A549 (cell line): ENCODE results near the gene EXOC4. TPM values are rescaled to one million over a fixed set of nuclear protein-coding genes. Genes with fewer than 3 reads are reported as not detected.

Source experiments
- ATAC-seq, 2 experiments: fragments of 200-7000 bp in 1 of 2; fragments of >200 bp in 1 of 2; cut with Nextera tagmentation in 1 of 2; cut with Tn5 transposase in 1 of 2; 3 replicates each; pipeline versions ENCODE4 v1.8.0 to v1.9.1; 2018 to 2020; ENCODE audit warnings: mild to moderate bottlenecking in 1 of 2, moderate library complexity in 1 of 2
- CTCF ChIA-PET: fragments of 300-600 bp; sonication (Branson Sonifier 250); formaldehyde crosslinking; extraction: SDS; loops from one replicate; lab custom pipeline; 2021; ENCODE audit warnings: antibody characterized with exemption, inconsistent platforms; lab: Yijun Ruan, JAX
- POLR2A ChIA-PET: fragments of 350-600 bp; formaldehyde crosslinking; extraction: SDS; loops from one replicate; lab custom pipeline; 2021; ENCODE audit warnings: antibody characterized with exemption, inconsistent platforms; lab: Yijun Ruan, JAX
- DNase-seq, 2 experiments: peaks; one replicate each; pipeline versions ENCODE4 v3.0.0 to v3.0.0-alpha.2; 2011 to 2016; ENCODE audit warnings: low read depth in 1 of 2, low spot score in 1 of 2
- FAIRE-seq: peaks from 2 replicates; lab custom pipeline; 2011; peaks lifted over from hg19 to GRCh38; lab: Jason Lieb, UNC
- H3K27ac ChIP-seq, 2 experiments: fragments of >200 bp; sonication (Bioruptor Twin); formaldehyde crosslinking; 3 replicates each; pipeline ENCODE4 v1.5.1; 2016 to 2017
- H3K4me1 ChIP-seq: fragments of >200 bp; sonication (Bioruptor Twin); formaldehyde crosslinking; 3 replicates; pipeline ENCODE4 v1.6.1; 2016
- H3K4me2 ChIP-seq: fragments of >200 bp; sonication (Bioruptor Twin); formaldehyde crosslinking; 3 replicates; pipeline ENCODE4 v1.6.1; 2016
- H3K4me3 ChIP-seq: fragments of >200 bp; sonication (Bioruptor Twin); formaldehyde crosslinking; 3 replicates; pipeline ENCODE4 v1.5.1; 2016
- H3K9me3 ChIP-seq: fragments of >200 bp; sonication (Bioruptor Twin); formaldehyde crosslinking; 3 replicates; pipeline ENCODE4 v1.6.1; 2016
- CBX8 ChIP-seq: fragments of 200-600 bp; sonication (generic); IDR thresholded peaks from 2 replicates; pipeline ENCODE4 v1.6.1; 2016
- ESRRA ChIP-seq: fragments of 150-350 bp; IDR thresholded peaks from 2 replicates; pipeline ENCODE4 v1.6.1; 2014; ENCODE audit warnings: mild to moderate bottlenecking, low read length, borderline replicate concordance
- FOSB ChIP-seq: fragments of 250-450 bp; sonication (Bioruptor Pico); IDR thresholded peaks from 2 replicates; pipeline ENCODE4 v1.5.0; 2020; ENCODE audit warnings: mild to moderate bottlenecking, moderate library complexity
- GATA3 ChIP-seq: IDR thresholded peaks from 2 replicates; pipeline ENCODE4 v1.6.1; 2012; ENCODE audit warnings: borderline replicate concordance
- HEYL ChIP-seq: fragments of 250-450 bp; sonication (Bioruptor Pico); IDR thresholded peaks from 2 replicates; pipeline ENCODE4 v1.8.0; 2021; ENCODE audit warnings: mild to moderate bottlenecking, moderate library complexity
- HOXA7 ChIP-seq: fragments of 250-450 bp; sonication (Bioruptor Pico); IDR thresholded peaks from 2 replicates; pipeline ENCODE4 v1.5.0; 2020; ENCODE audit warnings: mild to moderate bottlenecking, moderate library complexity
- KDM1A ChIP-seq: fragments of 200-600 bp; sonication (generic); IDR thresholded peaks from 2 replicates; pipeline ENCODE4 v1.6.1; 2016; ENCODE audit warnings: low read depth, mild to moderate bottlenecking
- MAFK ChIP-seq: fragments of 450-650 bp; IDR thresholded peaks from 2 replicates; pipeline ENCODE4 v1.6.1; 2014; ENCODE audit not compliant: partially characterized antibody
- PHF8 ChIP-seq: fragments of 200-600 bp; sonication (generic); IDR thresholded peaks from 2 replicates; pipeline ENCODE4 v1.6.1; 2016; ENCODE audit warnings: low read depth, mild to moderate bottlenecking, antibody characterized with exemption, moderate library complexity, borderline replicate concordance
- RNF2 ChIP-seq: fragments of 200-600 bp; sonication (generic); IDR thresholded peaks from 2 replicates; pipeline ENCODE4 v1.6.1; 2016; ENCODE audit warnings: low read depth, mild to moderate bottlenecking, antibody characterized with exemption, moderate library complexity, borderline replicate concordance
- SREBF2 ChIP-seq: fragments of 450-650 bp; IDR thresholded peaks from 2 replicates; pipeline ENCODE4 v1.6.1; 2014; ENCODE audit warnings: mild to moderate bottlenecking, moderate library complexity
- ZC3H11A ChIP-seq: fragments of 450-650 bp; IDR thresholded peaks from 2 replicates; pipeline ENCODE4 v1.6.1; 2014; ENCODE audit warnings: antibody characterized with exemption, mild to moderate bottlenecking
- ZFP36 ChIP-seq: fragments of 450-650 bp; IDR thresholded peaks from 2 replicates; pipeline ENCODE4 v1.6.1; 2014; ENCODE audit warnings: borderline replicate concordance; ENCODE audit not compliant: partially characterized antibody
- WGBS: methylation state at CpG from one replicate; pipeline ENCODE4 v1.1.6; 2017; ENCODE audit errors: missing lambda C conversion rate; 5-methylcytosine and 5-hydroxymethylcytosine counted together
- polyA plus RNA-seq, 4 experiments: library from polyadenylated mRNA; depleted of rRNA in 3 of 4; stranded (reverse); fragments of >200 nt; fragmentation: RNase III in 1 of 4; extraction: RNeasy Plus Mini Kit Qiagen cat#74134 plus additional on column Dnase treatment in 1 of 4; gene quantifications; 2 replicates in 3 of 4; 3 replicates in 1 of 4; pipeline ENCODE4 v1.2.3, GENCODE V29; 2011 to 2017
- TF ChIP-seq, protein P1 (sequence below): fragments of 250-450 bp; sonication (Bioruptor Pico); IDR thresholded peaks from 2 replicates; pipeline ENCODE4 v1.5.0; 2020; ENCODE audit warnings: low read depth, mild to moderate bottlenecking, moderate library complexity
- TF ChIP-seq, protein P2 (sequence below): fragments of 200-600 bp; sonication (generic); IDR thresholded peaks from 2 replicates; pipeline ENCODE4 v1.6.1; 2016; ENCODE audit warnings: antibody characterized with exemption, mild to moderate bottlenecking, moderate library complexity
- TF ChIP-seq, protein P3 (sequence below): fragments of >200 bp; sonication (Bioruptor Twin); formaldehyde crosslinking; IDR thresholded peaks from 2 replicates; pipeline ENCODE4 v1.6.1; 2016
- TF ChIP-seq, protein P4 (sequence below): IDR thresholded peaks from 2 replicates; pipeline ENCODE4 v1.6.1; 2012
- TF ChIP-seq, protein P5 (sequence below): fragments of >200 bp; sonication (Bioruptor Twin); formaldehyde crosslinking; IDR thresholded peaks from 3 replicates; pipeline ENCODE4 v1.5.1; 2016
- TF ChIP-seq, protein P6 (sequence below): fragments of 150-350 bp; IDR thresholded peaks from 2 replicates; pipeline ENCODE4 v1.6.1; 2014; ENCODE audit warnings: low read depth, mild to moderate bottlenecking, low read length

Gene EXOC4
- polyA plus RNA-seq, 2 of the 4 experiments (the other 2 are of a cell fraction) = 33.4 to 73.1 TPM

DNA sequence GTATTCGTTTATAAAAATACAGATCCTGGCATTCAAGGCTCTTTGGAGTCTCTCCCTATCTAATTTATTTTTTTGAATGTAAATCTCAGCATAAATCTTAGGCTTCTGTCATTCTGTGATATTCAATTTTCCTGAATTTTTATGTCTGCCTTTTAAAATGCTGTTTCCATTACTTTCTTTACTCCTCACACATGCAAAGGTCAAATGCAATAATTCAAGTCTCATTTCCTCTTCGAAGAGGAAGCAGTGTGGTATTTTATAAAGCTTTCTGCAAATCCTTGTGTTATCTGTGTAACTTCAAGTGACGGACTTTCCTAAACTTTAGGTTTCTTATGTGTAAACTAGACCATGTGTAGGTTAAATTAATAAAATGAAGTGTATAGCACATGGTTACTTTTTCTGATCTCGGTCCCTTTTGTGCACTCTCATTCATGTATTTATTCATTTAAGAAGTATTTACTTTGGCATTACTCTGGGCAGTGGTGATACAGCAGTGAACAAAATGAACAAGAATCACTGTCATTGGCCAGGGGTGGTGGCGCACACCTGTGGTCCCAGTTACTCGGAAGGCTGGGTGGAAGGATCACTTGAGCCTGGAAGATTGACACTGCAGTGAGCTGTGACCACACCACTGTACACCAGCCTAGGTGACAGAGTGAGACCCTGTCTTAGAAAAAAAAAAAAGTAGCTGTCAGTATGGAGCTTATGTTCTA is 332.2 kb downstream of the EXOC4 start:
- ChIA-PET CTCF (interaction anchor here (1.0 kb wide), 1 partner anchor 41 kb away, joined by 3 read pairs; no protein-coding TSS in a partner anchor), POLR2A (interaction anchor here (0.5 kb wide), 1 partner anchor 12 kb away, joined by 3 read pairs; no protein-coding TSS in a partner anchor)
- Histone ChIP-seq H3K4me3 (no peak overlapping the region), H3K9me3 (no peaks in the 10 kb centered on the region), H3K4me1 (peaks cover 13% of the 10 kb centered on the region; the same call in 2 of the 3 replicates), H3K27ac (no peak overlapping the region), H3K4me2 (no peak overlapping the region)
- FAIRE-seq (no peak), ATAC-seq (no peak), DNase-seq (no peak)
- TF ChIP-seq MAFK (no peak), KDM1A (no peak), RNF2 (no peak)
- TF ChIP-seq, protein P1, sequence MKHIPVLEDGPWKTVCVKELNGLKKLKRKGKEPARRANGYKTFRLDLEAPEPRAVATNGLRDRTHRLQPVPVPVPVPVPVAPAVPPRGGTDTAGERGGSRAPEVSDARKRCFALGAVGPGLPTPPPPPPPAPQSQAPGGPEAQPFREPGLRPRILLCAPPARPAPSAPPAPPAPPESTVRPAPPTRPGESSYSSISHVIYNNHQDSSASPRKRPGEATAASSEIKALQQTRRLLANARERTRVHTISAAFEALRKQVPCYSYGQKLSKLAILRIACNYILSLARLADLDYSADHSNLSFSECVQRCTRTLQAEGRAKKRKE (CRISPR knock-in tag) = no peak
- TF ChIP-seq, protein P2, sequence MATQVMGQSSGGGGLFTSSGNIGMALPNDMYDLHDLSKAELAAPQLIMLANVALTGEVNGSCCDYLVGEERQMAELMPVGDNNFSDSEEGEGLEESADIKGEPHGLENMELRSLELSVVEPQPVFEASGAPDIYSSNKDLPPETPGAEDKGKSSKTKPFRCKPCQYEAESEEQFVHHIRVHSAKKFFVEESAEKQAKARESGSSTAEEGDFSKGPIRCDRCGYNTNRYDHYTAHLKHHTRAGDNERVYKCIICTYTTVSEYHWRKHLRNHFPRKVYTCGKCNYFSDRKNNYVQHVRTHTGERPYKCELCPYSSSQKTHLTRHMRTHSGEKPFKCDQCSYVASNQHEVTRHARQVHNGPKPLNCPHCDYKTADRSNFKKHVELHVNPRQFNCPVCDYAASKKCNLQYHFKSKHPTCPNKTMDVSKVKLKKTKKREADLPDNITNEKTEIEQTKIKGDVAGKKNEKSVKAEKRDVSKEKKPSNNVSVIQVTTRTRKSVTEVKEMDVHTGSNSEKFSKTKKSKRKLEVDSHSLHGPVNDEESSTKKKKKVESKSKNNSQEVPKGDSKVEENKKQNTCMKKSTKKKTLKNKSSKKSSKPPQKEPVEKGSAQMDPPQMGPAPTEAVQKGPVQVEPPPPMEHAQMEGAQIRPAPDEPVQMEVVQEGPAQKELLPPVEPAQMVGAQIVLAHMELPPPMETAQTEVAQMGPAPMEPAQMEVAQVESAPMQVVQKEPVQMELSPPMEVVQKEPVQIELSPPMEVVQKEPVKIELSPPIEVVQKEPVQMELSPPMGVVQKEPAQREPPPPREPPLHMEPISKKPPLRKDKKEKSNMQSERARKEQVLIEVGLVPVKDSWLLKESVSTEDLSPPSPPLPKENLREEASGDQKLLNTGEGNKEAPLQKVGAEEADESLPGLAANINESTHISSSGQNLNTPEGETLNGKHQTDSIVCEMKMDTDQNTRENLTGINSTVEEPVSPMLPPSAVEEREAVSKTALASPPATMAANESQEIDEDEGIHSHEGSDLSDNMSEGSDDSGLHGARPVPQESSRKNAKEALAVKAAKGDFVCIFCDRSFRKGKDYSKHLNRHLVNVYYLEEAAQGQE = no peak
- TF ChIP-seq, protein P3, sequence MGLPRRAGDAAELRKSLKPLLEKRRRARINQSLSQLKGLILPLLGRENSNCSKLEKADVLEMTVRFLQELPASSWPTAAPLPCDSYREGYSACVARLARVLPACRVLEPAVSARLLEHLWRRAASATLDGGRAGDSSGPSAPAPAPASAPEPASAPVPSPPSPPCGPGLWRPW = no peak
- WGBS = 86% methylated on average over 6 of the region's 6 CpGs

DNA sequence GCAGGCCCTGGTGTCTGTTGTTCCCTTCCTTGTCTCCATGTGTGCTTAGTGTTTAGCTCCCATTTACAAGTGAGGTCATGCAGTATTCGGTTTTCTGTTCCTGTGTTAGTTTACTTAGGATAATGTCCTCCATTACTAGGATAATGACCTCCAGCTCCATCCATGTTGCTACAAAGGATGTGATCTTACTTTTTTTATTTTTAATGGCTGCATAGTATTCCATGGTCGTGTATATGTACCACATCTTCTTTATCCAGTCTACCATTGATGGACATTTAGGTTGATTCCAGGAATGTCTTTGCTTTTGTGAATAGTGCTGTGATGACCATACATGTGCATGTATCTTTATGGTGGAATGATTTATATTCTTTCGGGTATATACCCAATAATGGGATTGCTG is 333.4 kb downstream of the EXOC4 start:
- Histone ChIP-seq H3K27ac (no peak overlapping the region), H3K4me1 (peaks cover 13% of the 10 kb centered on the region; the same call in 2 of the 3 replicates)
- DNase-seq = no peak
- no peak for FAIRE-seq
- WGBS = 75% methylated on average over 3 of the region's 3 CpGs
- ATAC-seq = no peak
- TF ChIP-seq, protein P4, sequence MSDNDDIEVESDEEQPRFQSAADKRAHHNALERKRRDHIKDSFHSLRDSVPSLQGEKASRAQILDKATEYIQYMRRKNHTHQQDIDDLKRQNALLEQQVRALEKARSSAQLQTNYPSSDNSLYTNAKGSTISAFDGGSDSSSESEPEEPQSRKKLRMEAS = no peak
- no peak for TF ChIP-seq KDM1A
- no peak for TF ChIP-seq HEYL (CRISPR knock-in tag)
- no peak for TF ChIP-seq ZFP36
- TF ChIP-seq, protein P5, sequence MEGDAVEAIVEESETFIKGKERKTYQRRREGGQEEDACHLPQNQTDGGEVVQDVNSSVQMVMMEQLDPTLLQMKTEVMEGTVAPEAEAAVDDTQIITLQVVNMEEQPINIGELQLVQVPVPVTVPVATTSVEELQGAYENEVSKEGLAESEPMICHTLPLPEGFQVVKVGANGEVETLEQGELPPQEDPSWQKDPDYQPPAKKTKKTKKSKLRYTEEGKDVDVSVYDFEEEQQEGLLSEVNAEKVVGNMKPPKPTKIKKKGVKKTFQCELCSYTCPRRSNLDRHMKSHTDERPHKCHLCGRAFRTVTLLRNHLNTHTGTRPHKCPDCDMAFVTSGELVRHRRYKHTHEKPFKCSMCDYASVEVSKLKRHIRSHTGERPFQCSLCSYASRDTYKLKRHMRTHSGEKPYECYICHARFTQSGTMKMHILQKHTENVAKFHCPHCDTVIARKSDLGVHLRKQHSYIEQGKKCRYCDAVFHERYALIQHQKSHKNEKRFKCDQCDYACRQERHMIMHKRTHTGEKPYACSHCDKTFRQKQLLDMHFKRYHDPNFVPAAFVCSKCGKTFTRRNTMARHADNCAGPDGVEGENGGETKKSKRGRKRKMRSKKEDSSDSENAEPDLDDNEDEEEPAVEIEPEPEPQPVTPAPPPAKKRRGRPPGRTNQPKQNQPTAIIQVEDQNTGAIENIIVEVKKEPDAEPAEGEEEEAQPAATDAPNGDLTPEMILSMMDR = no peak
- TF ChIP-seq ESRRA = no peak
- TF ChIP-seq, protein P6, sequence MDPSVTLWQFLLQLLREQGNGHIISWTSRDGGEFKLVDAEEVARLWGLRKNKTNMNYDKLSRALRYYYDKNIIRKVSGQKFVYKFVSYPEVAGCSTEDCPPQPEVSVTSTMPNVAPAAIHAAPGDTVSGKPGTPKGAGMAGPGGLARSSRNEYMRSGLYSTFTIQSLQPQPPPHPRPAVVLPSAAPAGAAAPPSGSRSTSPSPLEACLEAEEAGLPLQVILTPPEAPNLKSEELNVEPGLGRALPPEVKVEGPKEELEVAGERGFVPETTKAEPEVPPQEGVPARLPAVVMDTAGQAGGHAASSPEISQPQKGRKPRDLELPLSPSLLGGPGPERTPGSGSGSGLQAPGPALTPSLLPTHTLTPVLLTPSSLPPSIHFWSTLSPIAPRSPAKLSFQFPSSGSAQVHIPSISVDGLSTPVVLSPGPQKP = no peak
- TF ChIP-seq GATA3 = no peak
- TF ChIP-seq PHF8 = no peak
- TF ChIP-seq SREBF2 = no peak
- TF ChIP-seq FOSB = no peak
- TF ChIP-seq ZC3H11A = no peak
- no peak for TF ChIP-seq HOXA7
- no peak for TF ChIP-seq CBX8
- TF ChIP-seq, all 56 proteins: peak for 0
- ChIA-PET CTCF (no interaction called here), POLR2A (no interaction called here)
- Histone ChIP-seq H3K9me3 (no peaks in the 10 kb centered on the region), H3K4me3 (no peak overlapping the region), H3K4me2 (no peak overlapping the region)
